ENCODE results near the gene PCED1B. TPM values are rescaled to one million over a fixed set of nuclear protein-coding genes. Genes with fewer than 3 reads are reported as not detected.
A peak's percentile ranks its signal among the peaks of the same experiment; 100 is the strongest.

PCED1B gene
- total and polyA plus RNA-seq, 2 donors (not counting 1 experiment from before 2014, with no cell fraction given): 26.2 to 45.8 TPM

GRCh38 chr12:47190905-47191304 lies 111.5 kb downstream of the PCED1B start:
- Histone ChIP-seq H3K9me3 (ENCODE audit: control extremely low read depth in 1 of 3, control insufficient read depth in 2 of 3, insufficient read depth in 1 of 3, low read length in 2 of 3) (no peaks in the 10 kb centered on the region), H3K79me2 (ENCODE audit: control insufficient read depth, insufficient read depth, low read length) (peaks cover 34% of the 10 kb centered on the region), H3K4me2 (replicated peaks; ENCODE audit: low read depth, low read length, poor library complexity, severe bottlenecking) (peak overlapping the region; percentile 21), H3K4me3 (ENCODE audit: control extremely low read depth in 1 of 5, extremely low read depth in 1 of 5, insufficient read depth in 1 of 5, low read depth in 2 of 5, low read length in 4 of 5) (no peak overlapping the region), H4K20me1 (ENCODE audit: control insufficient read depth, insufficient read depth, low read length, poor library complexity, severe bottlenecking) (no peaks in the 10 kb centered on the region), H3K36me3 (replicated peaks in 1 of 2; ENCODE audit: control extremely low read depth in 1 of 2, control insufficient read depth in 1 of 2, extremely low read depth in 1 of 2, insufficient read depth in 2 of 2, low read length in 1 of 2) (peaks cover 0 to 9% of the 10 kb centered on the region in 2 experiments), H3K4me1 (ENCODE audit: control insufficient read depth in 2 of 2, insufficient read depth in 2 of 2, low read length in 2 of 2) (peaks cover 62 to 67% of the 10 kb centered on the region in 2 donors), H3K9ac (ENCODE audit: low read length) (no peak overlapping the region), H2AFZ (ENCODE audit: insufficient read depth, low read depth, low read length, poor library complexity, severe bottlenecking) (no peak overlapping the region), H3K27me3 (replicated peaks in 1 of 4; ENCODE audit: control extremely low read depth in 1 of 4, control insufficient read depth in 3 of 4, insufficient read depth in 4 of 4, low read length in 3 of 4) (no peaks in the 10 kb centered on the region), H3K27ac (ENCODE audit: low read length in 2 of 2) (peak overlapping the region in 1 of 2 donors; percentile 33)
- H3K27ac Mint-ChIP-seq: peak overlapping the region; percentile 23
- H3K9me3 Mint-ChIP-seq (ENCODE audit: insufficient read depth): no peaks in the 10 kb centered on the region
- ChIA-PET POLR2A (no interaction called here), CTCF (interaction anchor here (1.0 kb wide), 1 partner anchor 9 kb away, joined by 3 read pairs; no protein-coding TSS in a partner anchor)
- peak overlapping the region; percentile 30 for H3K4me3 Mint-ChIP-seq
- DNase-seq: no peak
- H3K4me1 Mint-ChIP-seq: peaks cover 66% of the 10 kb centered on the region
- peak; percentile 14 for ATAC-seq (ENCODE audit: low read depth)
- intact Hi-C loops (cut with micrococcal nuclease): loop anchor here (5.0 to 10.0 kb wide), 2 partner anchors 116 to 514 kb away; partner anchors contain the start of gene RPAP3
- no peaks in the 10 kb centered on the region for H3K27me3 Mint-ChIP-seq
- no CpG with 5 or more reads among the region's 3 CpGs for WGBS (ENCODE audit: insufficient coverage)
- TF ChIP-seq EZH2 (IDR thresholded peaks at IDR 0.05; ENCODE audit: borderline replicate concordance, insufficient read depth, low read depth, low read length, poor library complexity, severe bottlenecking): no peak
- TF ChIP-seq CTCF (IDR thresholded peaks at IDR 0.05): no peak

GRCh38 chr12:47192051-47192450 lies 112.6 kb downstream of the PCED1B start:
- Histone ChIP-seq H3K27ac (ENCODE audit: low read length in 2 of 2) (no peak overlapping the region), H4K20me1 (ENCODE audit: control insufficient read depth, insufficient read depth, low read length, poor library complexity, severe bottlenecking) (no peaks in the 10 kb centered on the region), H3K9ac (ENCODE audit: low read length) (peak overlapping the region; percentile 23), H3K36me3 (replicated peaks in 1 of 2; ENCODE audit: control extremely low read depth in 1 of 2, control insufficient read depth in 1 of 2, extremely low read depth in 1 of 2, insufficient read depth in 2 of 2, low read length in 1 of 2) (peaks cover 0 to 5% of the 10 kb centered on the region in 2 experiments), H3K4me3 (ENCODE audit: control extremely low read depth in 1 of 5, extremely low read depth in 1 of 5, insufficient read depth in 1 of 5, low read depth in 2 of 5, low read length in 4 of 5) (peak overlapping the region in 1 of 5 experiments; percentile 4), H3K4me2 (replicated peaks; ENCODE audit: low read depth, low read length, poor library complexity, severe bottlenecking) (peak overlapping the region; percentile 51), H3K9me3 (ENCODE audit: control extremely low read depth in 1 of 3, control insufficient read depth in 2 of 3, insufficient read depth in 1 of 3, low read length in 2 of 3) (no peaks in the 10 kb centered on the region), H3K79me2 (ENCODE audit: control insufficient read depth, insufficient read depth, low read length) (peaks cover 40% of the 10 kb centered on the region), H2AFZ (ENCODE audit: insufficient read depth, low read depth, low read length, poor library complexity, severe bottlenecking) (peak overlapping the region; percentile 17), H3K27me3 (replicated peaks in 1 of 4; ENCODE audit: control extremely low read depth in 1 of 4, control insufficient read depth in 3 of 4, insufficient read depth in 4 of 4, low read length in 3 of 4) (no peaks in the 10 kb centered on the region), H3K4me1 (ENCODE audit: control insufficient read depth in 2 of 2, insufficient read depth in 2 of 2, low read length in 2 of 2) (peaks cover 62 to 67% of the 10 kb centered on the region in 2 donors)
- peaks cover 65% of the 10 kb centered on the region for H3K4me1 Mint-ChIP-seq
- DNase-seq (no peak), ATAC-seq (ENCODE audit: low read depth) (no peak)
- H3K27ac Mint-ChIP-seq: peak overlapping the region; percentile 73
- POLR2A ChIA-PET: interaction anchor here (0.9 to 1.0 kb wide), 2 partner anchors 15 to 38 kb away, joined by 3 read pairs; no protein-coding TSS in a partner anchor
- CTCF ChIA-PET: interaction anchor here (0.7 to 2.9 kb wide), 9 partner anchors 9 to 206 kb away, joined by 3 to 19 read pairs (median 5); partner anchors contain the start of genes AMIGO2 and PCED1B
- intact Hi-C loops (cut with micrococcal nuclease): loop anchor here (1.0 to 10.0 kb wide), 3 partner anchors 15 to 513 kb away; partner anchors contain the start of gene RPAP3
- peak overlapping the region; percentile 75 for H3K4me3 Mint-ChIP-seq
- WGBS (ENCODE audit: insufficient coverage): 100% methylated on average over 1 of the region's 4 CpGs
- no peaks in the 10 kb centered on the region for H3K9me3 Mint-ChIP-seq (ENCODE audit: insufficient read depth)
- no peaks in the 10 kb centered on the region for H3K27me3 Mint-ChIP-seq
- TF ChIP-seq EZH2 (IDR thresholded peaks at IDR 0.05; ENCODE audit: borderline replicate concordance, insufficient read depth, low read depth, low read length, poor library complexity, severe bottlenecking) (no peak), CTCF (IDR thresholded peaks at IDR 0.05) (no peak)
